K562 (cell line): Measurements from ENCODE around the gene ADAMTS20. TPM values are rescaled to one million over a fixed set of nuclear protein-coding genes. Genes with fewer than 3 reads are reported as not detected.

Experiments used
- ATAC-seq: fragments of 200-7000 bp; cut with Tn5 transposase; 3 replicates; pipeline ENCODE4 v1.9.1; 2020; ENCODE audit warnings: moderate library complexity
- BruUV-seq: library from RNA; stranded (reverse); fragments of 400-500 nt; replicated peaks from 2 replicates; lab custom pipeline; 2021; lab: Mats Ljungman, UMichigan
- CTCF ChIA-PET: fragments of 300-600 bp; formaldehyde crosslinking; extraction: SDS; loops from one replicate; lab custom pipeline; 2021; ENCODE audit warnings: low intra/inter-chr PET ratio; lab: Yijun Ruan, JAX
- POLR2A ChIA-PET: fragments of 300-600, 350-650 bp; sonication (Branson Sonifier 250); formaldehyde crosslinking; extraction: SDS; loops from one replicate; lab custom pipeline; 2021; ENCODE audit warnings: antibody characterized with exemption, inconsistent platforms; lab: Yijun Ruan, JAX
- DNase-seq, 4 experiments: peaks; one replicate each; pipeline versions ENCODE4 v3.0.0 to v3.0.0-alpha.2; 2011 to 2018; ENCODE audit warnings: low spot score in 3 of 4, mixed read lengths in 3 of 4; ENCODE audit errors: extremely low read depth in 1 of 4
- FAIRE-seq: peaks from 2 replicates; lab custom pipeline; 2011; peaks lifted over from hg19 to GRCh38; lab: Jason Lieb, UNC
- H2AFZ ChIP-seq: 2 replicates; pipeline ENCODE4 v1.6.0; 2011; ENCODE audit warnings: low read depth, low read length, control low read depth, inconsistent platforms
- H3K27ac ChIP-seq: fragments of 200-600 bp; 3 replicates; pipeline ENCODE4 v1.8.0; 2011; ENCODE audit warnings: low read depth, mild to moderate bottlenecking, control low read depth, inconsistent platforms, low read length, moderate library complexity, mixed read lengths; ENCODE audit errors: extremely low read depth
- H3K27me3 ChIP-seq, 2 experiments: fragments of 300-600 bp in 1 of 2; 2 replicates in 1 of 2; 3 replicates in 1 of 2; pipeline versions ENCODE4 v1.6.0 to v1.8.0; 2011; ENCODE audit warnings: inconsistent platforms in 2 of 2, low read length in 2 of 2, mild to moderate bottlenecking in 1 of 2, mixed read lengths in 1 of 2, moderate library complexity in 1 of 2; ENCODE audit not compliant: control insufficient read depth in 2 of 2, insufficient read depth in 2 of 2
- H3K36me3 ChIP-seq: fragments of 300-600 bp; 3 replicates; pipeline ENCODE4 v1.8.0; 2011; ENCODE audit warnings: mild to moderate bottlenecking, low read length, inconsistent platforms; ENCODE audit not compliant: control insufficient read depth, insufficient read depth
- H3K4me1 ChIP-seq, 2 experiments: fragments of 200-600 bp in 1 of 2; replicated peaks in 1 of 2; 2 replicates in 1 of 2; 3 replicates in 1 of 2; pipeline versions ENCODE4 v1.5.1 to v1.8.0; 2011; ENCODE audit warnings: inconsistent platforms in 2 of 2, low read length in 2 of 2, mild to moderate bottlenecking in 1 of 2, mixed read lengths in 1 of 2, moderate library complexity in 1 of 2; ENCODE audit not compliant: control insufficient read depth in 2 of 2, insufficient read depth in 2 of 2
- H3K4me2 ChIP-seq: 2 replicates; pipeline ENCODE4 v1.6.1; 2011; ENCODE audit warnings: low read length, control low read depth, inconsistent platforms, mixed read lengths; ENCODE audit not compliant: insufficient read depth
- H3K4me3 ChIP-seq: fragments of 200-600 bp; sonication (generic), shearing (Covaris generic); 2 replicates; pipeline ENCODE4 v1.5.1; 2016; ENCODE audit warnings: control low read depth, inconsistent platforms
- H3K79me2 ChIP-seq: fragments of 200-600 bp; 3 replicates; pipeline ENCODE4 v1.8.0; 2011; ENCODE audit warnings: low read length, inconsistent platforms; ENCODE audit not compliant: control insufficient read depth, insufficient read depth
- H3K9ac ChIP-seq, 2 experiments: 2 replicates each; pipeline versions ENCODE4 v1.6.0 to v1.6.1; 2011; ENCODE audit warnings: low read depth in 2 of 2, low read length in 2 of 2, control low read depth in 1 of 2, inconsistent platforms in 1 of 2, mild to moderate bottlenecking in 1 of 2, mixed read lengths in 1 of 2; ENCODE audit not compliant: insufficient read depth in 1 of 2
- H3K9me1 ChIP-seq: one replicate; pipeline ENCODE4 v1.6.0; 2011; ENCODE audit warnings: inconsistent platforms, mild to moderate bottlenecking, low read length, moderate library complexity; ENCODE audit not compliant: control insufficient read depth, insufficient read depth
- H3K9me3 ChIP-seq: replicated peaks from 2 replicates; pipeline ENCODE4 v1.5.1; 2011; ENCODE audit warnings: low read depth, low read length, inconsistent platforms; ENCODE audit not compliant: control insufficient read depth, insufficient read depth
- H4K20me1 ChIP-seq: replicated peaks from 2 replicates; pipeline ENCODE4 v1.6.1; 2011; ENCODE audit warnings: low read length, inconsistent platforms, mixed read lengths; ENCODE audit not compliant: control insufficient read depth, insufficient read depth
- FOXK2 ChIP-seq, 2 experiments: fragments of 450-650 bp; IDR thresholded peaks in 1 of 2; conservative IDR thresholded peaks in 1 of 2; 2 replicates each; pipeline ENCODE4 v1.6.1; 2016; ENCODE audit warnings: low read depth in 2 of 2, mild to moderate bottlenecking in 1 of 2
- NCOA4 ChIP-seq: fragments of 450-650 bp; IDR thresholded peaks from 2 replicates; pipeline ENCODE4 v1.6.1; 2018; ENCODE audit warnings: mild to moderate bottlenecking; ENCODE audit not compliant: partially characterized antibody
- WGBS: fragments of 100-300 bp; shearing (Covaris generic); methylation state at CpG from one replicate; pipeline ENCODE4 v1.1.6; 2016; ENCODE audit warnings: low coverage, mixed read lengths; ENCODE audit not compliant: insufficient coverage; ENCODE audit errors: missing lambda C conversion rate; 5-methylcytosine and 5-hydroxymethylcytosine counted together
- in situ Hi-C: fragments of 300-500 bp; cut with MboI; formaldehyde crosslinking; loops from 4 replicates; pipeline ENCODE4 v1.15.0; 2018; ENCODE audit warnings: inconsistent platforms, mixed read lengths
- intact Hi-C: fragments of 100-400 bp; cut with micrococcal nuclease; formaldehyde crosslinking; loops from 2 replicates; pipeline ENCODE4 v1.14.2; 2022
- polyA plus RNA-seq, 8 experiments: library from polyadenylated mRNA; depleted of rRNA in 4 of 8; stranded (reverse) in 5 of 8; unstranded in 3 of 8; fragments of >200 nt; fragmentation: Nextera tagmentation in 2 of 8; fragmentation: Illumina TruSeq in 1 of 8; extraction: Ambion mirVana in 2 of 8; extraction: Trizol in 1 of 8; gene quantifications; 2 replicates each; pipeline versions ENCODE4 v1.2.1 to v1.2.3, GENCODE V29; 2011 to 2014; ENCODE audit warnings: inconsistent platforms in 1 of 8, missing spikeins in 1 of 8
- total RNA-seq, 7 experiments: library from RNA; depleted of rRNA in 6 of 7; stranded (reverse); fragments of >200 nt in 6 of 7; fragmentation: Illumina TruSeq in 2 of 7; extraction: Trizol in 2 of 7; gene quantifications; 2 replicates each; pipeline versions ENCODE4 v1.2.1 to v1.2.3, GENCODE V29; 2011 to 2021; ENCODE audit warnings: low replicate concordance in 1 of 7
- TF ChIP-seq, protein P1 (sequence below): fragments of 250-450 bp; sonication (Bioruptor Pico); IDR thresholded peaks from 2 replicates; pipeline ENCODE4 v1.8.0; 2022; ENCODE audit warnings: inconsistent platforms, mild to moderate bottlenecking, moderate library complexity, borderline replicate concordance
- TF ChIP-seq, protein P2 (sequence below): fragments of 450-650 bp; IDR thresholded peaks from 2 replicates; pipeline ENCODE4 v1.6.1; 2016; ENCODE audit warnings: mild to moderate bottlenecking, moderate library complexity
- TF ChIP-seq, protein P3 (sequence below): sonication (generic); formaldehyde crosslinking; IDR thresholded peaks from 2 replicates; pipeline ENCODE4 v1.8.1; 2023; ENCODE audit warnings: mild to moderate bottlenecking, missing genetic modification reagents

The ADAMTS20 gene
- total and polyA plus RNA-seq, 9 of the 15 experiments (the other 6 are each of a cell fraction or from before 2014, with no cell fraction given), result 0.01 to 0.84 (median 0.07) TPM; not detected in 2

DNA sequence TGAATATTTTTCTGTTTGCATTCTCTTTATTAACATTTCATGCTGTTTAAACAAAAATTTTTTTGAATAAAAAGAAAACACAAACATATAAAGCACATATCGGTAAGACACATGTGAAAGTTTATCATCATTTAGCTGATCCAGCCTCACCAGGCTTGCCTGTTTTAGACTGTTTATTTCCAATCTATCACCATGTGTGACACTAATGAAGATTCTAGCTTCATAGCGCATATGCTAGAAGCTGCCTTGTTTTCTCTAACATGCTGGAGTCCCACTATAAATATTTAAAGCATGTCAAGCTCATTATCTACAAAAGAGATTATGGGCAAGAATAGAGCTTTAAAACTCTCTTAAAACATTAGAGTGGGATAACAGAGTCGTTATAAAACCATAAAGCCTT lies 25.4 kb upstream of the ADAMTS20 start:
- H3K79me2 ChIP-seq, result no peaks in the 10 kb centered on the region
- TF ChIP-seq, protein P1, sequence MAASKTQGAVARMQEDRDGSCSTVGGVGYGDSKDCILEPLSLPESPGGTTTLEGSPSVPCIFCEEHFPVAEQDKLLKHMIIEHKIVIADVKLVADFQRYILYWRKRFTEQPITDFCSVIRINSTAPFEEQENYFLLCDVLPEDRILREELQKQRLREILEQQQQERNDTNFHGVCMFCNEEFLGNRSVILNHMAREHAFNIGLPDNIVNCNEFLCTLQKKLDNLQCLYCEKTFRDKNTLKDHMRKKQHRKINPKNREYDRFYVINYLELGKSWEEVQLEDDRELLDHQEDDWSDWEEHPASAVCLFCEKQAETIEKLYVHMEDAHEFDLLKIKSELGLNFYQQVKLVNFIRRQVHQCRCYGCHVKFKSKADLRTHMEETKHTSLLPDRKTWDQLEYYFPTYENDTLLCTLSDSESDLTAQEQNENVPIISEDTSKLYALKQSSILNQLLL (CRISPR knock-in tag), result no peak
- TF ChIP-seq NCOA4 (no peak), FOXK2 (conservative IDR thresholded peaks at IDR 0.05 in 1 of 2, IDR thresholded peaks at IDR 0.05 in 1 of 2; ENCODE audit: low read depth in 2 of 2) (no peak)
- TF ChIP-seq, protein P2, sequence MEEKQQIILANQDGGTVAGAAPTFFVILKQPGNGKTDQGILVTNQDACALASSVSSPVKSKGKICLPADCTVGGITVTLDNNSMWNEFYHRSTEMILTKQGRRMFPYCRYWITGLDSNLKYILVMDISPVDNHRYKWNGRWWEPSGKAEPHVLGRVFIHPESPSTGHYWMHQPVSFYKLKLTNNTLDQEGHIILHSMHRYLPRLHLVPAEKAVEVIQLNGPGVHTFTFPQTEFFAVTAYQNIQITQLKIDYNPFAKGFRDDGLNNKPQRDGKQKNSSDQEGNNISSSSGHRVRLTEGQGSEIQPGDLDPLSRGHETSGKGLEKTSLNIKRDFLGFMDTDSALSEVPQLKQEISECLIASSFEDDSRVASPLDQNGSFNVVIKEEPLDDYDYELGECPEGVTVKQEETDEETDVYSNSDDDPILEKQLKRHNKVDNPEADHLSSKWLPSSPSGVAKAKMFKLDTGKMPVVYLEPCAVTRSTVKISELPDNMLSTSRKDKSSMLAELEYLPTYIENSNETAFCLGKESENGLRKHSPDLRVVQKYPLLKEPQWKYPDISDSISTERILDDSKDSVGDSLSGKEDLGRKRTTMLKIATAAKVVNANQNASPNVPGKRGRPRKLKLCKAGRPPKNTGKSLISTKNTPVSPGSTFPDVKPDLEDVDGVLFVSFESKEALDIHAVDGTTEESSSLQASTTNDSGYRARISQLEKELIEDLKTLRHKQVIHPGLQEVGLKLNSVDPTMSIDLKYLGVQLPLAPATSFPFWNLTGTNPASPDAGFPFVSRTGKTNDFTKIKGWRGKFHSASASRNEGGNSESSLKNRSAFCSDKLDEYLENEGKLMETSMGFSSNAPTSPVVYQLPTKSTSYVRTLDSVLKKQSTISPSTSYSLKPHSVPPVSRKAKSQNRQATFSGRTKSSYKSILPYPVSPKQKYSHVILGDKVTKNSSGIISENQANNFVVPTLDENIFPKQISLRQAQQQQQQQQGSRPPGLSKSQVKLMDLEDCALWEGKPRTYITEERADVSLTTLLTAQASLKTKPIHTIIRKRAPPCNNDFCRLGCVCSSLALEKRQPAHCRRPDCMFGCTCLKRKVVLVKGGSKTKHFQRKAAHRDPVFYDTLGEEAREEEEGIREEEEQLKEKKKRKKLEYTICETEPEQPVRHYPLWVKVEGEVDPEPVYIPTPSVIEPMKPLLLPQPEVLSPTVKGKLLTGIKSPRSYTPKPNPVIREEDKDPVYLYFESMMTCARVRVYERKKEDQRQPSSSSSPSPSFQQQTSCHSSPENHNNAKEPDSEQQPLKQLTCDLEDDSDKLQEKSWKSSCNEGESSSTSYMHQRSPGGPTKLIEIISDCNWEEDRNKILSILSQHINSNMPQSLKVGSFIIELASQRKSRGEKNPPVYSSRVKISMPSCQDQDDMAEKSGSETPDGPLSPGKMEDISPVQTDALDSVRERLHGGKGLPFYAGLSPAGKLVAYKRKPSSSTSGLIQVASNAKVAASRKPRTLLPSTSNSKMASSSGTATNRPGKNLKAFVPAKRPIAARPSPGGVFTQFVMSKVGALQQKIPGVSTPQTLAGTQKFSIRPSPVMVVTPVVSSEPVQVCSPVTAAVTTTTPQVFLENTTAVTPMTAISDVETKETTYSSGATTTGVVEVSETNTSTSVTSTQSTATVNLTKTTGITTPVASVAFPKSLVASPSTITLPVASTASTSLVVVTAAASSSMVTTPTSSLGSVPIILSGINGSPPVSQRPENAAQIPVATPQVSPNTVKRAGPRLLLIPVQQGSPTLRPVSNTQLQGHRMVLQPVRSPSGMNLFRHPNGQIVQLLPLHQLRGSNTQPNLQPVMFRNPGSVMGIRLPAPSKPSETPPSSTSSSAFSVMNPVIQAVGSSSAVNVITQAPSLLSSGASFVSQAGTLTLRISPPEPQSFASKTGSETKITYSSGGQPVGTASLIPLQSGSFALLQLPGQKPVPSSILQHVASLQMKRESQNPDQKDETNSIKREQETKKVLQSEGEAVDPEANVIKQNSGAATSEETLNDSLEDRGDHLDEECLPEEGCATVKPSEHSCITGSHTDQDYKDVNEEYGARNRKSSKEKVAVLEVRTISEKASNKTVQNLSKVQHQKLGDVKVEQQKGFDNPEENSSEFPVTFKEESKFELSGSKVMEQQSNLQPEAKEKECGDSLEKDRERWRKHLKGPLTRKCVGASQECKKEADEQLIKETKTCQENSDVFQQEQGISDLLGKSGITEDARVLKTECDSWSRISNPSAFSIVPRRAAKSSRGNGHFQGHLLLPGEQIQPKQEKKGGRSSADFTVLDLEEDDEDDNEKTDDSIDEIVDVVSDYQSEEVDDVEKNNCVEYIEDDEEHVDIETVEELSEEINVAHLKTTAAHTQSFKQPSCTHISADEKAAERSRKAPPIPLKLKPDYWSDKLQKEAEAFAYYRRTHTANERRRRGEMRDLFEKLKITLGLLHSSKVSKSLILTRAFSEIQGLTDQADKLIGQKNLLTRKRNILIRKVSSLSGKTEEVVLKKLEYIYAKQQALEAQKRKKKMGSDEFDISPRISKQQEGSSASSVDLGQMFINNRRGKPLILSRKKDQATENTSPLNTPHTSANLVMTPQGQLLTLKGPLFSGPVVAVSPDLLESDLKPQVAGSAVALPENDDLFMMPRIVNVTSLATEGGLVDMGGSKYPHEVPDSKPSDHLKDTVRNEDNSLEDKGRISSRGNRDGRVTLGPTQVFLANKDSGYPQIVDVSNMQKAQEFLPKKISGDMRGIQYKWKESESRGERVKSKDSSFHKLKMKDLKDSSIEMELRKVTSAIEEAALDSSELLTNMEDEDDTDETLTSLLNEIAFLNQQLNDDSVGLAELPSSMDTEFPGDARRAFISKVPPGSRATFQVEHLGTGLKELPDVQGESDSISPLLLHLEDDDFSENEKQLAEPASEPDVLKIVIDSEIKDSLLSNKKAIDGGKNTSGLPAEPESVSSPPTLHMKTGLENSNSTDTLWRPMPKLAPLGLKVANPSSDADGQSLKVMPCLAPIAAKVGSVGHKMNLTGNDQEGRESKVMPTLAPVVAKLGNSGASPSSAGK, result no peak
- TF ChIP-seq, protein P3, sequence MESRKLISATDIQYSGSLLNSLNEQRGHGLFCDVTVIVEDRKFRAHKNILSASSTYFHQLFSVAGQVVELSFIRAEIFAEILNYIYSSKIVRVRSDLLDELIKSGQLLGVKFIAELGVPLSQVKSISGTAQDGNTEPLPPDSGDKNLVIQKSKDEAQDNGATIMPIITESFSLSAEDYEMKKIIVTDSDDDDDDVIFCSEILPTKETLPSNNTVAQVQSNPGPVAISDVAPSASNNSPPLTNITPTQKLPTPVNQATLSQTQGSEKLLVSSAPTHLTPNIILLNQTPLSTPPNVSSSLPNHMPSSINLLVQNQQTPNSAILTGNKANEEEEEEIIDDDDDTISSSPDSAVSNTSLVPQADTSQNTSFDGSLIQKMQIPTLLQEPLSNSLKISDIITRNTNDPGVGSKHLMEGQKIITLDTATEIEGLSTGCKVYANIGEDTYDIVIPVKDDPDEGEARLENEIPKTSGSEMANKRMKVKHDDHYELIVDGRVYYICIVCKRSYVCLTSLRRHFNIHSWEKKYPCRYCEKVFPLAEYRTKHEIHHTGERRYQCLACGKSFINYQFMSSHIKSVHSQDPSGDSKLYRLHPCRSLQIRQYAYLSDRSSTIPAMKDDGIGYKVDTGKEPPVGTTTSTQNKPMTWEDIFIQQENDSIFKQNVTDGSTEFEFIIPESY (CRISPR knock-in tag), result no peak
- TF ChIP-seq, all 486 proteins: peak for 0
- ChIA-PET POLR2A (no interaction called here), CTCF (no interaction called here)
- 2% methylated on average over 3 of the region's 3 CpGs for WGBS
- Histone ChIP-seq H3K27ac (no peak overlapping the region), H3K36me3 (no peaks in the 10 kb centered on the region), H4K20me1 (no peaks in the 10 kb centered on the region; the same call in 1 of the 2 replicates), H3K9me1 (no peaks in the 10 kb centered on the region), H3K9ac (no peak overlapping the region), H3K27me3 (no peaks in the 10 kb centered on the region), H3K4me1 (no peaks in the 10 kb centered on the region), H3K4me2 (no peak overlapping the region), H3K4me3 (no peak overlapping the region), H3K9me3 (no peaks in the 10 kb centered on the region), H2AFZ (no peak overlapping the region)
- ATAC-seq, result no peak
- no peak for DNase-seq
- in situ Hi-C loops, result no loop called here
- no peak for FAIRE-seq
- BruUV-seq, result no TSS peak
- intact Hi-C loops, result no loop called here
